Glutamatergic neuron (in vitro differentiated cells): ENCODE data around the gene KCNH3. TPM values are rescaled to one million over a fixed set of nuclear protein-coding genes. Genes with fewer than 3 reads are reported as not detected.
A peak's percentile ranks its signal among the peaks of the same experiment; 100 is the strongest.

Experiments
- DNase-seq: peaks from one replicate; pipeline ENCODE4 v3.0.0; 2022
- H3K27ac Mint-ChIP-seq: one replicate; pipeline ENCODE4 v1.8.0; 2020; ENCODE audit warnings: mild to moderate bottlenecking, mixed read lengths, inconsistent platforms; ENCODE audit not compliant: unreplicated experiment
- H3K27me3 Mint-ChIP-seq: one replicate; pipeline ENCODE4 v1.8.0; 2020; ENCODE audit warnings: mild to moderate bottlenecking, moderate library complexity, mixed read lengths, inconsistent platforms; ENCODE audit not compliant: unreplicated experiment
- H3K36me3 Mint-ChIP-seq: one replicate; pipeline ENCODE4 v1.8.0; 2020; ENCODE audit warnings: mild to moderate bottlenecking, mixed read lengths, inconsistent platforms; ENCODE audit not compliant: unreplicated experiment
- H3K4me1 Mint-ChIP-seq: one replicate; pipeline ENCODE4 v1.8.0; 2020; ENCODE audit warnings: mild to moderate bottlenecking, low read depth, mixed read lengths, inconsistent platforms; ENCODE audit not compliant: unreplicated experiment
- H3K4me3 Mint-ChIP-seq: one replicate; pipeline ENCODE4 v1.8.0; 2020; ENCODE audit warnings: mild to moderate bottlenecking, mixed read lengths, inconsistent platforms; ENCODE audit not compliant: unreplicated experiment
- H3K9me3 Mint-ChIP-seq: one replicate; pipeline ENCODE4 v1.8.0; 2020; ENCODE audit warnings: mild to moderate bottlenecking, moderate library complexity, mixed read lengths, inconsistent platforms; ENCODE audit not compliant: unreplicated experiment
- CTCF ChIP-seq: fragments of 200-600 bp; sonication (generic); IDR thresholded peaks from one replicate; pipeline ENCODE4 v1.5.0; 2021; ENCODE audit not compliant: partially characterized antibody, unreplicated experiment
- total RNA-seq: library from RNA; stranded (reverse); fragmentation: NEBNext Ultra II Directional; extraction: Animal tissue kit (Norgen Biotek cat#: 25700); gene quantifications from one replicate; pipeline ENCODE4 v1.2.1, GENCODE V29; 2021; ENCODE audit not compliant: unreplicated experiment

Gene KCNH3
- total RNA-seq, 1 donor from 2014 or later = 5.9 TPM

- Mint-ChIP-seq H3K9me3 (peaks cover 6% of the 10 kb centered on the region), H3K27me3 (peaks cover 18% of the 10 kb centered on the region), H3K4me1 (peaks cover 23% of the 10 kb centered on the region), H3K27ac (no peak overlapping the region), H3K4me3 (no peak overlapping the region), H3K36me3 (no peaks in the 10 kb centered on the region)
- TF ChIP-seq CTCF = no peak
- DNase-seq = no peak
Measured at GRCh38 chr12:49541911-49542505, 3.2 kb downstream of the KCNH3 start.

GRCh38 chr12:49542592-49543160 lies 3.8 kb downstream of the KCNH3 start:
- peaks cover 21% of the 10 kb centered on the region for H3K27me3 Mint-ChIP-seq
- no peaks in the 10 kb centered on the region for H3K36me3 Mint-ChIP-seq
- H3K4me1 Mint-ChIP-seq = peaks cover 23% of the 10 kb centered on the region
- DNase-seq = no peak
- no peak overlapping the region for H3K4me3 Mint-ChIP-seq
- H3K27ac Mint-ChIP-seq = no peak overlapping the region
- peaks cover 6% of the 10 kb centered on the region for H3K9me3 Mint-ChIP-seq
- no peak for TF ChIP-seq CTCF

- DNase-seq = no peak
- Mint-ChIP-seq H3K27ac (no peak overlapping the region), H3K27me3 (peaks cover 26% of the 10 kb centered on the region), H3K36me3 (no peaks in the 10 kb centered on the region), H3K4me3 (peak overlapping the region; percentile 3), H3K9me3 (peaks cover 8% of the 10 kb centered on the region), H3K4me1 (peaks cover 23% of the 10 kb centered on the region)
- TF ChIP-seq CTCF = no peak
Measured at GRCh38 chr12:49543221-49543913, 4.5 kb downstream of the KCNH3 start.

GRCh38 chr12:49543914-49544815 lies 5.3 kb downstream of the KCNH3 start:
- H3K27me3 Mint-ChIP-seq = peaks cover 28% of the 10 kb centered on the region
- TF ChIP-seq CTCF = no peak
- no peaks in the 10 kb centered on the region for H3K36me3 Mint-ChIP-seq
- peak overlapping the region; percentile 72 for H3K4me3 Mint-ChIP-seq
- H3K4me1 Mint-ChIP-seq = peaks cover 23% of the 10 kb centered on the region
- peaks cover 8% of the 10 kb centered on the region for H3K9me3 Mint-ChIP-seq
- H3K27ac Mint-ChIP-seq = peak overlapping the region; percentile 34
- peak; percentile 44 for DNase-seq
